Stimulated activated CD8-positive, alpha-beta memory T cell treated with anti-CD3 and anti-CD28 coated beads, Interleukin-4, amount 100 ng/mL, for 4 hours (primary cell): ENCODE results near the gene SLC5A2.

ENCODE experiments used
- DNase-seq, 2 donors: peaks; one replicate each; pipeline ENCODE4 v3.0.0-alpha.2; 2020; ENCODE audit warnings: low read depth in 2 of 2, low spot score in 1 of 2

SLC5A2 gene

GRCh38 chr16:31459687-31460581 lies 23.0 kb upstream of the SLC5A2 start:
- DNase-seq: peak; percentile 100

GRCh38 chr16:31460582-31461002 lies 22.3 kb upstream of the SLC5A2 start:
- DNase-seq: no peak

- DNase-seq: no peak
These were observed 21.6 kb upstream of the SLC5A2 start for GRCh38 chr16:31461201-31461920.

DNA sequence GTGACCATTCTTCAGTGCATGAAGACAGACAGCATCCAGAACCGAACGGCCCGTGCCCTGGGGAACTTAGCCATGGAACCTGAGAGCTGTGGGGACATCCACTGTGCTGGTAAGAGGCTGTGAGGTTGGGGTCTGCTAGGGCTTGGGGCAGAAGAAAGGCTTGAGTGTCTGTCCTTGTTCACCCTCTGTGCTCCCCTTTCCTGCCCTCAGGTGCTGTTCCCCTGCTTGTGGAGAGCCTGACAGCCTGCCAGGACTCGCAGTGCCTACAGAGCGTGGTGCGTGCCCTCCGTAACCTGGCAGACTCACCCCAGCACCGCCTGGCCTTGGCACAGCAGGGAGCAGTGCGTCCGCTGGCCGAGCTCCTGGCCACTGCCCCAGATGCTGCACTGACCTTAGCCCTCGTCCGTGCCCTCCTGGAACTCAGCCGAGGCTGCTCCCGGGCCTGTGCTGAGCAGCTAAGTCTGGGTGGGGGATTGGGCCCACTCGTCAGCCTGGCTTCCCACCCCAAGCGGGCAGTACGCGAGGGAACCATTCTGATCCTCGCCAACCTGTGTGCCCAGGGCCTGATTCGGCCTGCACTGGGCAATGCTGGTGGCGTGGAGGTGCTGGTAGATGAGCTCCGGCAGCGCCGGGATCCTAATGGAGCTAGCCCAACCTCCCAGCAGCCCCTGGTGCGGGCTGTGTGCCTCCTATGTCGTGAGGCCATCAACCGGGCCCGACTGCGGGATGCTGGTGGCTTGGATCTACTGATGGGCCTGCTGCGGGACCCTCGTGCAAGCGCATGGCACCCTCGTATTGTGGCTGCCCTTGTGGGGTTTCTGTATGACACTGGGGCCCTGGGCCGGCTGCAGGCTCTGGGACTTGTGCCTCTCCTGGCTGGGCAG lies 20.8 kb upstream of the SLC5A2 start:
- no peak for DNase-seq

- no peak for DNase-seq
These were observed 18.6 kb upstream of the SLC5A2 start for GRCh38 chr16:31464348-31464769.

GRCh38 chr16:31464781-31465260 lies 18.1 kb upstream of the SLC5A2 start:
- DNase-seq: no peak

DNA sequence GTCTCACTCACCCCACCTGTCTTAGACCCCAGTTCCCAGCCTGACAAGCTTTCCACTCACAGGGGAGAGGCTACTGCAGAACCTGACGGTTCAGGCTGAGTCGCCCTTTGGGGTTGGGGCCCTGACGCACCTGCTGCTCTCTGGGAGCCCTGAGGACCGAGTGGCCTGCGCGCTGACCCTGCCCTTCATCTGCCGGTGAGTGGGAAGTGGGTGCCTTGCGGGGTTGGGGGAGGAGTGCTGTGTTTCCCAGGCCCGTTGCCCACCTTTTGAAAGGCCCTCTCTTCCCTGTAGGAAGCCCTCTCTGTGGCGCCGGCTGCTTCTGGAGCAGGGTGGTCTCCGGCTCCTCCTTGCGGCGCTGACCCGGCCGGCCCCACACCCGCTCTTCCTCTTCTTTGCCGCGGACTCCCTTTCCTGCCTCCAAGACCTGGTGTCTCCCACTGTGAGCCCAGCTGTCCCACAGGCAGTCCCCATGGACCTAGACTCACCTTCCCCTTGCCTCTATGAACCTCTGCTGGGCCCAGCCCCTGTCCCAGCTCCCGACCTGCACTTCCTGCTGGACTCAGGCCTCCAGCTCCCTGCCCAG lies 17.0 kb upstream of the SLC5A2 start:
- DNase-seq: no peak

DNA sequence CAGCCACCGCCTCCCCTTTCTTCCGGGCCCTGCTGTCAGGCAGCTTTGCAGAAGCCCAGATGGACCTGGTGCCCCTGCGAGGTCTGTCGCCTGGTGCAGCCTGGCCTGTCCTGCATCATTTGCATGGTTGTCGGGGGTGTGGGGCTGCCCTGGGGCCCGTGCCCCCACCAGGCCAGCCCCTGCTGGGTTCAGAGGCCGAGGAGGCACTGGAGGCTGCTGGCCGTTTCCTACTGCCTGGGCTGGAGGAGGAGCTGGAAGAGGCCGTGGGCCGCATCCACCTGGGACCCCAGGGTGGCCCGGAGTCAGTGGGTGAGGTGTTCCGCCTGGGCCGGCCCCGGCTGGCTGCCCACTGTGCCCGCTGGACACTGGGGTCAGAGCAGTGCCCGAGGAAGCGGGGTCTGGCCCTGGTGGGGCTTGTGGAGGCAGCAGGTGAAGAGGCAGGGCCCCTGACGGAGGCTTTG lies 16.5 kb upstream of the SLC5A2 start:
- no peak for DNase-seq

GRCh38 chr16:31467151-31467773 lies 15.7 kb upstream of the SLC5A2 start:
- no peak for DNase-seq

DNA sequence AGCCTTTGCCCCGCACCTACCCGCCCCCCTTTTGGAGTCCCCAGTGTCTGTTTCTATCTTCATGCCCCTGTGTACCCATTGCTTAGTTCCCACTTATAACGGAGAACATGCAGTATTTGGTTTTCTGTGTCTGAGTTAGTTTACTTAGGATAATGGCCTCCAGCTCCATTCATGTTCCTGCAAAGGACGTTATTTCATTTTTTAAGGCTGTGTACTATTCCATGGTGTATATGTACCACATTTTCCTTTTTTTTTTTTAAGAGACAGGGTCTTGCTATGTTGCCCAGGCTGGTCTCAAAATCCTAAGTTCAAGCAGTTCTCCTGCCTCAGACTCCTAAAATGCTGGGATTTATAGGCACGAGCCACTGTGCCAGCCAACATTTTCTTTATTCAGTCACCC lies 15.1 kb upstream of the SLC5A2 start:
- DNase-seq: no peak

GRCh38 chr16:31470615-31471014 lies 12.3 kb upstream of the SLC5A2 start:
- DNase-seq: no peak

DNA sequence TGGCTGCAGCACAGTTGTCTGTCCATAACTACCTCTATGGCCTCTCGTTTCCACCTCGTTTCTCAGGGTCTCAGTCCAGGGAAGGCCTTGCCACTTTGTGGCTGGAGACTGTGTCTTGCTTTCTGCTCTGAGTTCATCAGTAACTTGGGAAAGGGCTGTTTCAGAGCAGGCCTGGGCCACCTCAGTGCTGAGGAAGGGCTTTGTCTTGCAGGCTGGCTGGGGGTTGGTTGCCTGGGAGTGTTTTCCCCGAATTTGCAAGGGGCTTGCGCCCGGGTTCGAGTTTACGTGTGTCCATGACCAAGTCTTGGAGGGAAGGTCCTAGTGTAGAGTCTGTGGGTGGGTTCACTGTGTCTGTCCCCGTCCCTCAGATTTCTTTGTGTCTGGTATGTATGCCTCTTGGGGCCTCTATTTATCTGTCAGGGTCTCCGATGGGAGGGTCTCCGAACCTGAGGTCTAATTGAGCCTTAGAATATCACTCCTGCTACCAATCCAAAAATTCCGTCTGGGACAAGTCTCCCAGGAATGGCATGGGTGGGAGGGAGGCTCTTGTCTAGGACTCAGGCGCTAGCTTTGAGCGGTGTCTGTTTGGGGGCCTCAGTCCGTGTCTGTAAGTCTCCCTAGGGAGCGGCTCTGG lies 11.6 kb upstream of the SLC5A2 start:
- no peak for DNase-seq

DNA sequence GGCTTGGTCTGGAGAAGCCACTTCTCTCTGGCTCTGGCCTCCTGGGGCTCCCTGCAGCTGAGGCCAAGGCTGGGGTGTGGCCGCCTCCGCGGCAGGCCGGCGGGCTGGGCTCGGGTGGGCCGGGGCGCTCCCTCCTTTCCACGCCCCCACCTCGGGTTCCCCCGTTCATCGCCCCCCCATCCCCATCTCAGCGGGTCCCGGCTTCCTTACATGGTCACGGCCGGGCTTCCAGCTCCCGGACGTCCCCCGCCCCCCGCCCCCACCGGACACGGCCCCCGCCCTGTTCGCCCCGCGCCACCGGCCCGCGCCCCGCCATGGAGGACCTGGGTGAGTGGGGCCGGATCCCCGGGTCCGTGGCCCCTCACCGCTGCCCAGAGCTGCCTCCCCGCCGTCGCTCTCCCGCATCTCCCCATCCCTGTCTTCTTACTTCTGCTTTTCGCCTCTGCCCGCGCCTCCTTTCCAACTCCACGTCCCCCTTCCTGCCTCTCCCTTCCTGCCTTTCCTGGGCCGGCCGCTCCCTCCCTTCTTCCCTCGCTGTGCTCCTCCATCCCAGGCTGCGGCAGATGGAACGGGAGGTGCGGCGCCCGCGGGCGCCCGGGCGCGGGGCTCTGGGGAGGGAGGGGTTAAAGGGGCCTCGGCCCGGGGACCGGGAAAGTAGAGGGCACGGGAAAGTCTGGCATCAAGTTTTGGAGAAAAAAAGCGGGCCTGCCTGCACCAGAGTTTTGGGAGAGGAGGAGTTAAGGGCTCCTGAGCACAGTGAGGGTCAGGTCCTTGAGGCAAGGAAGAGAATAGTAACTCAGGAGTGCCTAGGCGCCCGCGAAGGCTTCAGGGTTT lies 10.8 kb upstream of the SLC5A2 start, which contains the start of gene TGFB1I1:
TGFB1I1 (plus strand) TSS at position 278 of the 834 bp plus-strand sequence; CDS start at position 315, 37 bp downstream.
- no peak for DNase-seq

DNA sequence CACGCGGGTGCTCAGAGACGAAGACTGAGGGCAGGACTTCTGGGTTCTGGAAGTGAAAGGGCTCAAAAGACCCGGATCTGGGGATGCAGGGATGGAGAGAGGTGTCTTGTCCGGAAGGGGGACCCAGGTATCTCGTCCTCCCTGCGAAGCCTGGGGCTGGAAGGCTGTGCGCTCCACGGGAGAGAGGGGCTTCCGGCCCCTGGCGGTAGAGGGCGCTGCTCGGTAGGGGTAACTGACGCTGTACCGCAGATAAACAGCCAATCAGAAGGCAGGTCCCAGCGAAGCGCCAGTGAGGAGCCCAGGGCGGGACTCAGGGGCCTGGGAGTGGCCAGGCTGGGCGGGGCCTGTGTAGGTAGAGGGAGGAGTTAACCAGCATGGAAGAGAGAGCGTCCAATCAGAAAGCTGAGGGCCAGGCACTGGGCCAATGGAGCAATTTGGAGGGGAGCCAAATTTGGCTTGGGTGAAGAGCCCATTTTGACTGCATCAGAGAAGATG lies 10.2 kb upstream of the SLC5A2 start:
- DNase-seq: no peak

- no peak for DNase-seq
These were observed 9.5 kb upstream of the SLC5A2 start for GRCh38 chr16:31473264-31473984.

DNA sequence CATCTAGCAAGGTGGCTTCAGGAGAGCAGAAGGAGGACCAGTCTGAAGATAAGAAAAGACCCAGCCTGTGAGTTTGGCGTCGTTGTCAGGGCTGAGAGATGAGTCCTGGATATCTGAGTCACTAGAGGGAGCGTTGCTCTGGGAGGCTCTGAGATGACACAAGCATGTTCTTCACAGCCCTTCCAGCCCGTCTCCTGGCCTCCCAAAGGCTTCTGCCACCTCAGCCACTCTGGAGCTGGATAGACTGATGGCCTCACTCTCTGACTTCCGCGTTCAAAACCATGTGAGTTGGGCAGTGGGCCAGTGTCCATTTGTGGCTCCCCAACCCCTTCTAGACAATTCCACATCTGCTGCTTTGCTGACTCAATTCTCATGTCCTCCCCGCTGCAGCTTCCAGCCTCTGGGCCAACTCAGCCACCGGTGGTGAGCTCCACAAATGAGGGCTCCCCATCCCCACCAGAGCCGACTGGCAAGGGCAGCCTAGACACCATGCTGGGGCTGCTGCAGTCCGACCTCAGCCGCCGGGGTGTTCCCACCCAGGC lies 8.7 kb upstream of the SLC5A2 start:
- DNase-seq: no peak
